ENCODE measurements around the gene EHMT2.
"Not testable (repeated sequence)": the region's sequence is repeated elsewhere in the genome, so short reads cannot be mapped to it uniquely, and the experiment has no call there.

EHMT2 gene

DNA sequence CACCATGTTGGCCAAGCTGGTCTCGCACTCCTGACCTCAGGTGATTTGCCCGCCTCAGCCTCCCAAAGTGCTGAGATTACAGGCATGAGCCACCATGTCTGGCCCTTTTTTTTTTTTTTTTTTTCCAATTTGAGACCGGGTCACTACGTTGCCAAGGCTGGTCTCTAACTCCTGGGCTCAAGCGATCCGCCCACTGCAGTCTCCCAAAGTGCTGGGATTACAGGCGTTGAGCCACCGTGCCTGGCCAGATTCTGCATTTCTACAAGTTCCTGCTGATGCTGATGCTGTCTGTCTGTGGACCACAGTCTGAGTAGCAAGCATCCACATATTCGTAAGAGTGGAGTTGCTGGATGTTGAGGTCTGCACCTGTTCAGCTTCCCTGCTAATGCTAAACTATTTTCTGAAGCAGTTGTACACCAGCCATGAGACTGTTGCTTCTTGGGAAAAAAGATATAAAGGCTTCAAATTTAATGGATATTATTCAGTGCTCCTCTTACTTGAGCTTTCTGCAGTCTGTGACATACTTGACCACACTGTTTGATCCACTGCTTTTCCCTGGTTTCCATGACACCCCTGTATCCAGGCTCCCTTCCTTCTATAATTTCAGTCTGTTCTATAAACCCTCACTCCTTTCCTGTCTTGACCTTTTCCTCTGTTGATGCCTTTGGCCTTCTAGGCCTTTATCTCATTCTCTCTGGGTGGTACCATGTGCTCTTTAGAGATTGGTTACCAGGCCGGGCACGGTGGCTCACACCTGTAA lies 14.5 kb upstream of the EHMT2 start:
- DNase-seq: no peak

DNA sequence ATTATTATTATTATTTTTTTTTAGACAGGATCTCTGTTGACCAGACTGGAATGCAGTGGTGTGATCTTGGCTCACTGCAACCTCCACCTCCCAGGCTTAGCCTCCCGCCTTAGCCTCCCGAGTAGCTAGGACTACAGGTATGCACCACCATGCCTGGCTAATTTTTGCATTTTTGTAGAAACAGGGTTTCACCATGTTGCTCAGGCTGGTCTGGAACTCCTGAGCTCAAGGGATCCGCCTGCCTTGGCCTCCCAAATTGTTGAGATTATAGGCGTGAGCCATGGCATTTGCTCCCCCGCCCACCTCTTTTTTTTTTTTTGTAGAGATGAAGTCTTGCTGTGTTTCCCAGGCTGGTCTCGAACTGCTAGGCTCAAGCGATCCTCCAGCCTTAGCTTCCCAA lies 11.8 kb upstream of the EHMT2 start:
- not testable (repeated sequence) for DNase-seq

DNA sequence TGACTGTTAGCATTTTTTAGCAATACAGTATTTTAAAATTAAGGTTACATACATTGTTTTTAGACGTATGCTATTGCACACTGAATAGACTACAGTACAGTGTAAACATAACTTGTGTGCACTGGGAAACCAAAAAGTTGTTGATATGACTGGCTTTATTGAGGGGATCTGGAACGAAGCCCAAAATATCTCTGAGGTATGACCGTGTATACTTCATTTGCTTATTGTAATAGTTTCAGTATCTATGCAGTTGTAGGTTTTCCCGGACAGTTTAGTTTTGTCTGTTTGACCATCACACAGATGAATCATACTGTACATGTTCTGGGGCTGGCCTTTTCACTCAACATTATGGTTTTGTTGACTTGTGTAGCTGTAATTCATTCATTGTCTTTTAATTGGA lies 11.3 kb upstream of the EHMT2 start:
- DNase-seq: peak; percentile 23

DNA sequence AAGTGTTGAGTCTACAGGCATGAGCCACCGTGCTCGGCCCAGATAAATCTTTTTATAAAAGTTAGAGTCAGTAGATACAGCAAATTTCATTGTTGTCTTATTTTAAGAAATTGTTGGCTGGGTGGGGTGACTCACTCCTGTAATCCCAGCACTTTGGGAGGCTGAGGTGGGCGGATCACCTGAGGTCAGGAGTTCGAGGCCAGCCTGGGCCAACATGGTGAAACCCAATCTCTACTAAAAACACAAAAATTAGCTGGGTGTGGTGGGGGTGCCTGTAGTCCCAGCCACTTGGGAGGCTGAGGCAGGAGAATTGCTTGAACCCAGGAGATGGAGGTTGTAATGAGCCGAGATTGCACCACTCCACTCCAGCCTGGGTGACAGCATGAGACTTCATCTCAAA lies 10.8 kb upstream of the EHMT2 start:
- DNase-seq: not testable (repeated sequence)

DNA sequence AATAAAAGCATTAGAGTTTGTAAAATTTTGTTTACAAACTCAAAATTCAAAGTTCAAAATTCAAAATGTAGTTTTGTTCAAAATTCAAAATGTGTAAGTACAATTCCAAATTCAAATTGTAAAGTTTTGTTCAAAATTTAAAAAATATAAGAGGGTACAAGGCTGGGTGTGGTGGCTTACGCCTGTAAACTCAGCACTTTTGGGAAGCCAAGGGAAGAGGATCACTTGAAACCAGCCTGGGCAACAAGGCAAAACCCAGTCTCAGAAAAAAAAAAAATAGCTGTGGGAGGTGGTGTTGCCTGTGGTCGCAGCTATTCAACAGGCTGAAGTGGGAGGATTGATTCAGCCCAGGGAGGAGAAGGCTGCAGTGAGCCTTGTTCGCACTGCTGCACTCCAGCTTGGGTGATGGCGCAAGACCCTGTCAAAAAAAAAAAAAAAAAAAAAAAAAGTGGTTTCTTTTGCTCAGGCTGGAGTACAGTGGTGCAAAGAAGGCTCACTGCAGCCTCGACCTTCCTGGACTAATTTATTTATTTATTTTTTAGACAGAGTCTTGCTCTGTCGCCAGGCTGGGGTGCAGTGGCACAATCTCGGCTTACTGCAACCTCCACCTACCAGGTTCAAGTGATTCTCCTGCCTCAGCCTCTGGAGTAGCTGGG lies 9.8 kb upstream of the EHMT2 start:
- DNase-seq: peak; percentile 30

DNA sequence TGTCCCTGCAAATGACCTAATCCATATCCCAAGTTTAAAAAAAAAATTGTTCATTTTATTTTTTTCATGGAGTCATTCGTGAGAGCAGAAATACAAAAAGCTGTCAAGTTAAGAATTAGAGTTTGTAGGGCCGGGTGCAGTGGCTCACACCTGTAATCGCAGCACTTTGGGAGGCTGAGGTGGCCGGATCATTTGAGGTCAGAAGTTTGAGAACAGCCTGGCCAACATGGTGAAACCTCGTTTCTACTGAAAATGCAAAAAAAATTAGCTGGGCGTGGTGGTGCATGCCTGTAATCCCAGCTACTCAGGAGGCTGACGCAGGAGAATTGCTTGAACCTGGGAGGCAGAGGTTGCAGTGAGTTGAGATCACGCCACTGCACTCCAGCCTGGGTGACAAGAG lies 9.2 kb upstream of the EHMT2 start:
- DNase-seq: not testable (repeated sequence)

DNA sequence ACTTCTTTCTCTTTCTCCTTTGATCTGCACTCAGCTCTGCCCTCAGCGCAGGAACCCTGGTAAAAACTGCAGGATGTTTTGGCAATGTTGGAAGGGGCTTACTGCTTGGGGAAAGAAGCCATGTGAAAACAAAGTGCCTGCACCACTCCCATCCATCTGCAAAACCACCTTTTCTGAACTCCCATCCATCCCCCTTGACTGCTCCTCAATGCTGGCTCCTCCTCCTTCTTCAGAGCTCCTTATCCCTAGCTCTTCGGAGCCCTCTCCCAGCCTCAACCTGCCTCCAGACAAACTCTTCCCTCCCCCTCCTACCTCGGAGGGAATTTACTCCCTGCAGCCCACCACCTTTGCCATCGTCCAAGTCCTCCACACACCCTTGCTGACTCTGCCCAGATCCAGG lies 8.6 kb upstream of the EHMT2 start:
- peak; percentile 17 for DNase-seq

DNA sequence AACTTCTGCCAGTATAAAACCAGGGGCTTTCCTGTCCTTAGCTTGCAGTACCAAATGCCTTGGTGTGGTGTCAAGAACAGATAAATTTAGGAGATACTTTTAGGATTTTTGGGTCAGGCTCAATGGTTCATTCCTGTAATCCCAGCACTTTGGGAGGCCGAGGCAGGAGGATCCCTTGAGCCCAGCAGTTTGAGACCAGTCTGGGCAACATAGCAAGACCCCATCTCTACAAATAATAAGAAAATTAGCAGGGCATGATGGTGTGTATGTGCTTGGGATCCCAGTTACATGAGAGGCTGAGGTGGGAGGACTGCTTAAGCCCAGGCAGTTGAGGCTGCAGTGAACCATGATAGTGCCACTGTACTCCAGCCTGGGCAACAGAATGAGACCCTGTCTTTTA lies 7.5 kb upstream of the EHMT2 start:
- DNase-seq: no peak

DNA sequence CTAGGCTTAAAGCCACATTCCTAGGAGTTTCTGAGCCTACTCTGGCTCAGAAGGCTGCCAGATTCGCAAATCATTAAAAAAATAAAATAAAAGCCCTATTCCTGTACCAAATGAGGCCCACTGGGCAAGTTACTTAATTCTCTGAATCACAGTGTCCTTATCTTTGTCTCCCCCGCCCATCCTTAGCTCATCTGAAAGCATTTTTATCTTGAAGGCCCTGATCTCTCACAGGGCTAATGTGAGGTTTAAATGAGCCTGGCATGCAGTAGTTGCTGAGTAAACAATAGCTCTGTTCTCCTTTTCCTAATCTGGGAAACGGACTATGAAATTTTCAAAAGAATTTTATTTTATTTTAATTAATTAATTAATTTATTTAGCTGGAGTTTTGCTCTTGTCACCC lies 6.5 kb upstream of the EHMT2 start:
- no peak for DNase-seq

DNA sequence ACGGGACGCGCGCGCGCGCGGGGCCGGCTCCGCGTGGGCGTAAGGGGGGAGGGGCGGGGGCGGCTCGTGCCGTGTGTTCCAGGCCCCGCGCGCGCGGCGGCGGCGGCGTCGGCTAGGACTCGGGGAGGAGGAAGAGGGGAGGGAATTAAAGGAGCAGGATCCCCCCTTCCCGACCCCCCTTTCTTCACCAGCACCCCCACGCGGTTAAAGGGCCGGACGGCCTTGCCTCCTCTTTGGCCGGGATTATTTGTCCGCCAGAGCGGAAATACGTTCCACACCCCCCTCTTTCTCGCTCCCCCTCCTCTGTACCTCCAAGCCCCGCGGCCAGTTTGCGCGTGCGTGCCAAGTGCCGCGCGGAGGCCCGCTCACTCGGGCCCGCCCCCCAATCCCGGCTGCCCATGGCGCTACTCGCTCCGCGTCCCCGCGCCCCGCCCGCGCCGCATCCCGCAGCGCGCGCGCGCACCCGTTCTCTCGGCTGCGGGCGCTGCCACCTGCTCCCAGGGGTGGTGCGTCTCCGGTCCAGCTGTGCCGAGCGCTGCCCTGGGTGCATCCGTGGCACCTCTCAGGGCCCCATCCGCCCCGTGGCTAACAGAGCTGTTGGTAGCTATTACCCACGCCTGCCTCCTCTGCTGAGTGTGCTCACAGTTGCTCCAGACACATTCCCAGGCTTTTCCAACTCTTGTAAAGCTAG lies 4.6 kb upstream of the EHMT2 start, which contains the start of gene ZBTB12:
Gene ZBTB12 (minus strand): TSS at position 134 of the 691 bp plus-strand sequence. CDS start 781 bp downstream, outside the sequence.
- DNase-seq: peak; percentile 92

DNA sequence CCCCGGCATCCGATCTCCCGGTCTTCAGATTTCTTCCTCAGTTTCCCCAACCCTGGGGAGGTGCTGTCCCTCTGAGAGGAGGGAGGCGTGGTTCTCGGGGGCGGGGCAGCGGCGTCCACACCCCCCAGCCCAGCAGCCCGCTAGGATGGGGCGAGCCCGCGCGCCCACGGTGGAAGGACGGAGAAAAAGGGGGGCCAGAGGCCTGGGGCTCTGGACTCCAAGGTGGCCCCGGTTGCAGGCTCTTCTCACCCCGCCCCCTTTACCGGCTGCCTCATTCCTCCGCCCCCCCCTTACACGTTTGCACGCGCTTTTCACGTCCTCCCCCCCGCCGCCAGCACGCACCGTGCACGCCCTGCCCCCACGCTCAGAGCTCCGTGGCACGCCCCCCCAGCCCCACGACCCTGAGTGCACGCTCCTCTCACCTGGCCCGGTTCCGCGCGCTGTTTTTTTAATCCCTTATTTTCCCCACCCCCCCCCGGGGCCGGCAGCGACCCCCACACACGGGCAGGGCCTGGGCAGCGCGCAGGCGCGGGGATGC lies 4.0 kb upstream of the EHMT2 start:
- peak; percentile 30 for DNase-seq

DNA sequence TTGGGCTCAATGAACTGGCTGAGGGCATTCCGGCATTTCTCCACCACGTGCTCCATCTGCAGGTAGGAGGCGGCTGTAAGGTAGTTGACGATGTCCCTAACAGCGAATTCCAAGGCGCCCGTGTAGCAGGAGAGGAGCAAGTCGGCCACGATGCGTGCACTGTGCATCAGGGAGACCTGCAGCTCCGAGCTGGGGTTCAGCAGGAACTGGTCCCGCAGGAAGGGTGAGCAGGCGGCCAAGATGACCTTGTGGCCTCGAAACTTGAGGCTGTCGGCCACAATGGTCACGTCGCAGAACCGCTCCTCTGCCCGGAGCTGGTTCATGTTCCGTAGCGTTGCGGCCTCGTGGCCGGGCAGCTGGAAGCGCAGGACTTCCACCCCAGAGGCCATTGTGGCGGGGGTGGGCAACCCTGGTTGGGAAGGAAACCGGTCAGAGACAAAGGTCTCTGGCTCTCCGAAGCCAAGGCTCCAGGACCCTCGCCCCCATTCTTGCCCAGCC lies 3.5 kb upstream of the EHMT2 start:
- DNase-seq: no peak

DNA sequence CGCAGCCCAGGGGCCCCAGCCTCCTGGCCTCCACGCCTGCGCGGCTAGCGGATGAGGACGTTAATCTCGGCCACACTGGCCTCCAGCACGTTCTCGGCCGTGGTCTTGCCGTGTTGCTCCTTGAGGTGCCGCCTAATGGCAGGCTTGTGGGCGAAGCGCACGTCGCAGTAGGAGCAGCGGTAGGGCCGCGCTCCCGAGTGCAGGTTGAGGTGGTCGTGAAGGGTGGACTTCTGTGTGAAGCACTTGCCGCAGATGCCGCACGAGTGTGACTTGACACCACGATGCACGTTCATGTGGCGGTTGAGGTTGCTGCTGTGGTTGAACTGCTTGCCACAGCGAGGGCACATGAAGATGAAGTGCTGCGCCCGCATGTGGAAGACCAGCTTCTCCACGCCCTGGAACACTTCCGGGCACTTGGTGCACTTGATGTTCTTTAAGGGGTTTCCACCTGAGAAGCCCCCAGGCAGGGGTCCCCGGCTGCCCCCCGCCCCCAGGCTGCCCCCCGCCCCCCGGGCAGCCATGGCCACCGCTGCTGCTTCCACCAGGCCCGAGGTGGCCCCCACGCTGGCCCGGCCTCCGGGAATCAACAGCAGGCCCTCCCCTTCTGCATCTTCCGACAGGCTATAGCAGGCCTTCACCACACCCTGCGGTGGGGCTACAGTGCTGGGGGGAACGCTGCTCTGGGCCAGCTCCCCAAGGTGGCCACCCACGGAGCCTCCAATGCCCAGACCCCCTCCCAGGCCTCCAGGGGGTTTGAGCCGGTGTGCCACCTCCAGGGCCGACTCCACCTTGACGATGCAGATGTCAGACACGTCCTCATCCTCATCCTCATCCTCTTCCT lies 2.6 kb upstream of the EHMT2 start:
- DNase-seq: no peak

DNA sequence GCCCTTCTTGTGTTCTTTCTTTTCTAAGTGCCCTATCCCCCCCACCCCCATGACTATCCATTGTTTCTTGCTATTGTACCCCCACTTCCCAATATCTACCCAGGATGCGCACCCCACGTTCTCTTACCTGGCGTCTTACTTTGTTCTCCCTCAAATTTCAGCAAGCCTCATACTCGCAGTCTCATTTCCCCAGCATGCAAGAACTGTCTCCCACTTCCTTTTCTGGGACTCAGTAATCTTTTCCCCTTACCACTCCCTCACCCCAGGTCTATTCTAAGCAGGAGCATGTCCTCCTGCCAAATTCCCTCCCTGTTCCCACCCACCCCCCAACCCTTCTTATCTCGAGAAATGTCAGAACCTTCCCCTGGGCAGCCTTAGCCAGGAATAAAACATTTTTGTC lies 1.7 kb upstream of the EHMT2 start:
- no peak for DNase-seq

DNA sequence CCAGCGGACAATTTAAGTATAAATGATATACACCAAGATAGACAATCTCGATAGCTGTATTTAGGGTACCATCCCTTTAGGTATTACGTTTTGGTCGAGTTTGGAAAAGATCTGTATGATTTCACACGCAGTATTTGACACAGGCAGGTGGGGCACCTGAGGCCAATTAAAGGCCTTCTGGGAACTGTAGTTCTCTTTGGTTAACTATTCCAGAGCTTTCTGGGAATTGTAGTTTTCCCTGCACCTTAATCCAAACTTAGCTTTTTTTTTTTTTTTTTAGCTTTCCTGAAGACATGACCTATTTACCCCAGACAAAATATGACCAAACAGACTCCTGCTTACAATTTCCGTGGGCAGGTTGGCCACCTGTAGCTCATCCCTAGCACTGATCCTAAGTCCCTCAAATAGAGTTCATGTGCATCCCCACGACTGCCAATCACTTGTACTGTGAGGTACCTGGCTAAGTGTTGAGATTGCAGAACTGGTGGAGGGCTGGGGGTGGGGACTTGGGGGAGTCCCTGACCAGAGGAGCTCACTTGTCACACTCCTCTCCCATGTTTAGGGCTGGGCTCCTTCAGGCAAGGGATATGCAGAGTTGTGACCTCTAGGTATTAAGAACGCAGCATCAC lies 999 bp upstream of the EHMT2 start:
- DNase-seq: peak; percentile 66

DNA sequence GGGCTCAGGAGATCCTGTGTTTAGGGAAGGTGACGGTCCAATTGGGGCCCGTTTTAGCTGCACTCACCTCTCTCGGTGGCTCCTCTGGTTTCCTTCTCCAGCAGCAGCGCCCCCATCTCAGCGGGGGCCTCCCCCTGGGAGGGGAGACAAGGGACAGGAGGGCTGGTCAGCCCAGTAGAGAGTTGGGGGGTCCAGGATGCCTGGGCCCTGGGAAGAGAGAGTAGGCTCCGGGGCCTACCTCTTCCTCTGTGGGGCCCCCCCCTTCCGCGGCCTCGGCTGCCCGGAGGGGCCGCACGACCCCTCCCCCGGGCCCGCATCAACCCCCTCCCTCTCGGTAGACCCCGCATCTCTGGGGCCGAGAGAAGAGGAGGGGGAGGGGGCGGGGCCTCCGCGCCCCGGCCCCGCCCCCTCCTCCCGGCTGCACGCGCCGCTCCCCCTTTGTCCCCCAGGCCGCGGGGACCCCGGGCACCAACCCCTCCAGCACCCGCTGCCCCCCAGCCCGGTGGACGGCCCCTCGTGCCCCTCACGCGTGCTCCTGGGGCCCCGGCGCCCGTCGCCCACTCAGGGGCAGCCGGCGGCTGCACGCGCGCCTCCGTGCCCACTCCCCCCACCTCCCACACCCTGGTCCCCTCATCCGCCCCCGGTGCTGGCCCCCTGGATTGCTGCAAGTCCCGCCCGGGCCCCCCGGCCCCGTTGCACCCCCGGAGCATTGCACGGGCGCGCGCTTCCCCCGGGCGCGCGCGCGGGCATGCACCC lies 464 bp downstream of the EHMT2 start:
- DNase-seq: no peak

DNA sequence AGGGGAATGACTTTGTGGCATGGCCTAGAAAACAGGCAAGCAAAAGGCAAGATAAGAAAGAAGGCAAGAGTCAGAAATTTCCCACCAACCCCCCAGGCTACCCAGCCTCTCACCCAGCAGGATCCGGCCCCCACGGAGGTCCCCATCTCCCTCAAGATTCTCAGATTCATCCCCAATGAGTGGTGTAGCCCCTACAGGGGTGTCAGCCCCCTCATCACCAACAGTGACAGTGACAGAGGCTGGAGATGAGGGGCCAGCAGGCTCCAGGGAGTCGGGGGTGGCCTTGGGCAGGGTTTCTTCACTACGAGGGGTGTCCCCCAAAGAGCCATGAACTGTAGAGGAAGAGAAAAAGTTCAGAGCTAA lies 1.0 kb downstream of the EHMT2 start:
- no peak for DNase-seq

DNA sequence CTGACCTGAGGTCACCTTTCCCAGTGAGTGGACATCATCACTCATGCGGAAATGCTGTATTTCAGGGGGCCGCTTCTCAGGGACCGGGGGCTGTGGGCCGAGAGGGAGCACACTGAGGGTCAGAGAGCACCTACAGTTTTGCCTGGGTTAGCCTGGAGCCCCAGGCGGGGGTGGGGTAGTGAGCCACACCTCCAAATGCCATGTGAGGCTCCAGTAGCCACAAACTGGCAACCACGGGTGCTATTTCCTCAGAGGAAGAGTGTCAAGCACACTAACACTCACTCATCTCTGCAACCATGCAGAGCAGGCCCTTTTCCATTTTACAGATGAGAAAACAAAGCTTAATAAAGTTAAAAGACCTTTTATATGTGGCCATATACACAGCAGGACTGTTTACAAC lies 4.7 kb downstream of the EHMT2 start:
- no peak for DNase-seq

DNA sequence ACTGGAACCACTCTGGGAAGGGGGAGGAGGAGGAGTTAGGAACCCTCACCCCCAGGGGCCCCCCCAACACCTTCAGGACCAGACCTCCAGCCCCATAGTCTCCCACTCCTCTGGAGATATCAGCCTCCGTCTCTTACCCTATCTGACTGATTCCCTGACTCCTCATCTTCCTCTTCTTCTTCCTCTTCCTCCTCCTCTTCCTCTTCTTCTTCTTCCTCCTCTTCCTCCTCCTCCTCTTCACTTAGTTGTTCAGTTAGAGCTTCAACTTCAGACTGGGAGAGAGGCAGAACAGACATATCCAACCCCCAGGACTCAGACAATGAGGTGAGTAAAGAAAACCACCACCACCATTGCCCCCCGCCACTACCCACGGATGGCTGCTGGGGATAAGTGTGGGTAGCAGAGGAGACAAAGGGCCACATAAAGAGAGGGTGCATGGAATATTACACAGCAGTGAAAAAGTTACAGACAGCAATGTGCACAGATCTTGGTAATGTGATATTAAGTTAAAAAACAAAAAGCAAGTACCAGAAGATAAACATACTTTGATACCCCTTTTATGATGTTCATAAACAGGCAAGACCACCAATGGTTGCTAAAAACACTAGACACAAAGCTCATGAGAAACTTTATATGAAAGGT lies 8.0 kb downstream of the EHMT2 start:
- DNase-seq: no peak
